Measurements from ENCODE around the gene SRRM5. TPM values are rescaled to one million over a fixed set of nuclear protein-coding genes. Genes with fewer than 3 reads are reported as not detected.

The SRRM5 gene
- total and polyA plus RNA-seq, 7 donors = 0.27 to 1.1 (median 0.51) TPM; not detected in 3

GRCh38 chr19:43575156-43575950, 36.5 kb upstream of the SRRM5 start, which contains the start of the genes PINLYP and XRCC1:
Gene PINLYP (plus strand): TSS chr19:43575801. CDS start chr19:43577192, 1,391 bp downstream.
Gene XRCC1 (minus strand): TSS chr19:43575527. CDS start chr19:43575458, 69 bp downstream.
- Histone ChIP-seq H3K4me3 (peak within 1 kb of the TSS; percentile 58 to 79 (median 76)), H3K9me3 (no peaks in the 10 kb centered on the region), H3K36me3 (peaks cover 0 to 9% (median 0%) of the 10 kb centered on the region in 4 donors), H3K27ac (peak within 1 kb of the TSS; percentile 86 to 88 (median 86)), H3K27me3 (no peaks in the 10 kb centered on the region), H3K4me1 (peaks cover 0 to 23% (median 20%) of the 10 kb centered on the region in 4 donors)
- peak; percentile 99 for DNase-seq
- intact Hi-C loops (cut with DNase I) = loop anchor here (1.0 kb wide), 1 partner anchor 21 kb away; the partner anchor contains the start of genes IRGQ and ZNF576
- TF ChIP-seq POLR2A (IDR thresholded peaks at IDR 0.05) (peak in 1 of 2 donors; percentile 37), POLR2AphosphoS5 (IDR thresholded peaks at IDR 0.05) (peak; percentile 66 to 82 (median 80)), CTCF (IDR thresholded peaks at IDR 0.05) (no peak), EP300 (IDR thresholded peaks at IDR 0.05) (peak in 1 of 4 donors; percentile 26)
- WGBS, 2 donors = 0% methylated on average over 51 of the region's 51 CpGs

GRCh38 chr19:43575955-43576878, 35.7 kb upstream of the SRRM5 start:
- H3K4me1 ChIP-seq = peaks cover 0 to 31% (median 28%) of the 10 kb centered on the region in 4 donors
- no peak for TF ChIP-seq CTCF (IDR thresholded peaks at IDR 0.05)
- TF ChIP-seq EP300 (IDR thresholded peaks at IDR 0.05) = no peak
- no peak for TF ChIP-seq POLR2A (IDR thresholded peaks at IDR 0.05)
- no peak for TF ChIP-seq POLR2AphosphoS5 (IDR thresholded peaks at IDR 0.05)
- intact Hi-C loops (cut with DNase I) = loop anchor here (1.0 kb wide), 1 partner anchor 20 kb away; the partner anchor contains the start of genes IRGQ and ZNF576
- H3K36me3 ChIP-seq = peaks cover 0 to 8% (median 0%) of the 10 kb centered on the region in 4 donors
- WGBS, 2 donors = 70 to 74% methylated on average over 37 of the region's 37 CpGs
- H3K4me3 ChIP-seq = peak overlapping the region; percentile 16 to 77 (median 50)
- peak overlapping the region; percentile 69 to 86 (median 78) for H3K27ac ChIP-seq
- no peaks in the 10 kb centered on the region for H3K9me3 ChIP-seq
- no peak for DNase-seq
- H3K27me3 ChIP-seq = no peaks in the 10 kb centered on the region

GRCh38 chr19:43578787-43579186, 33.1 kb upstream of the SRRM5 start:
- DNase-seq = no peak
- H3K27ac ChIP-seq = no peak overlapping the region
- peaks cover 0 to 41% (median 38%) of the 10 kb centered on the region in 4 donors for H3K4me1 ChIP-seq
- H3K9me3 ChIP-seq = no peaks in the 10 kb centered on the region
- intact Hi-C loops (cut with DNase I) = no loop called here
- H3K27me3 ChIP-seq = no peaks in the 10 kb centered on the region
- 74 to 85% methylated on average over 3 of the region's 3 CpGs for WGBS, 2 donors
- no peaks in the 10 kb centered on the region for H3K36me3 ChIP-seq
- TF ChIP-seq CTCF (IDR thresholded peaks at IDR 0.05) (no peak), POLR2A (IDR thresholded peaks at IDR 0.05) (no peak), POLR2AphosphoS5 (IDR thresholded peaks at IDR 0.05) (no peak), EP300 (IDR thresholded peaks at IDR 0.05) (no peak)
- H3K4me3 ChIP-seq = no peak overlapping the region

GRCh38 chr19:43581467-43581866, 30.4 kb upstream of the SRRM5 start:
- Histone ChIP-seq H3K9me3 (no peaks in the 10 kb centered on the region), H3K27ac (peak overlapping the region; percentile 62 to 77 (median 74)), H3K36me3 (peaks cover 0 to 6% (median 1%) of the 10 kb centered on the region in 4 donors), H3K4me1 (peaks cover 0 to 28% (median 26%) of the 10 kb centered on the region in 4 donors), H3K4me3 (peak overlapping the region in 3 of 4 donors; percentile 47 to 55 (median 54)), H3K27me3 (no peaks in the 10 kb centered on the region)
- intact Hi-C loops (cut with DNase I) = no loop called here
- no peak for DNase-seq
- WGBS, 2 donors = 81 to 83% methylated on average over 7 of the region's 7 CpGs
- TF ChIP-seq POLR2AphosphoS5 (IDR thresholded peaks at IDR 0.05) = no peak
- no peak for TF ChIP-seq POLR2A (IDR thresholded peaks at IDR 0.05)
- no peak for TF ChIP-seq CTCF (IDR thresholded peaks at IDR 0.05)
- no peak for TF ChIP-seq EP300 (IDR thresholded peaks at IDR 0.05)
